GM21528 (cell line): ENCODE results near the gene EYS.
"Not testable (repeated sequence)": the region's sequence is repeated elsewhere in the genome, so short reads cannot be mapped to it uniquely, and the experiment has no call there.

Experiments
- ATAC-seq: cut with Tn5 transposase; IDR thresholded peaks from one replicate; pipeline ENCODE4 v1.9.1; 2021; ENCODE audit warnings: mild to moderate bottlenecking, moderate library complexity; ENCODE audit not compliant: unreplicated experiment, low FRiP score

The EYS gene

GRCh38 chr6:64527899-64528298 lies 1179.1 kb downstream of the EYS start:
- ATAC-seq: no peak

GRCh38 chr6:64522859-64523258 lies 1184.2 kb downstream of the EYS start:
- no peak for ATAC-seq

- no peak for ATAC-seq
These were observed 1187.0 kb downstream of the EYS start for GRCh38 chr6:64520050-64520449.

- no peak for ATAC-seq
These were observed 1190.6 kb downstream of the EYS start for GRCh38 chr6:64516393-64516792.

GRCh38 chr6:64507661-64508060 lies 1199.4 kb downstream of the EYS start:
- ATAC-seq: no peak

- no peak for ATAC-seq
These were observed 1201.7 kb downstream of the EYS start for GRCh38 chr6:64505312-64505711.

- no peak for ATAC-seq
These were observed 1202.5 kb downstream of the EYS start for GRCh38 chr6:64504503-64504902.

- ATAC-seq: no peak
These were observed 1204.2 kb downstream of the EYS start for GRCh38 chr6:64502801-64503200.

- no peak for ATAC-seq
These were observed 1209.4 kb downstream of the EYS start for GRCh38 chr6:64497634-64498033.

GRCh38 chr6:64489763-64490162 lies 1217.3 kb downstream of the EYS start:
- no peak for ATAC-seq

GRCh38 chr6:64486578-64487351 lies 1220.3 kb downstream of the EYS start:
- ATAC-seq: no peak

- ATAC-seq: no peak
These were observed 1223.0 kb downstream of the EYS start for GRCh38 chr6:64483956-64484499.

GRCh38 chr6:64482631-64483030 lies 1224.4 kb downstream of the EYS start:
- no peak for ATAC-seq

GRCh38 chr6:64479134-64479533 lies 1227.9 kb downstream of the EYS start:
- no peak for ATAC-seq

- ATAC-seq: no peak
These were observed 1229.6 kb downstream of the EYS start for GRCh38 chr6:64477391-64477790.

GRCh38 chr6:64476935-64477334 lies 1230.1 kb downstream of the EYS start:
- no peak for ATAC-seq

GRCh38 chr6:64469405-64469804 lies 1237.6 kb downstream of the EYS start:
- ATAC-seq: not testable (repeated sequence)

- no peak for ATAC-seq
These were observed 1239.4 kb downstream of the EYS start for GRCh38 chr6:64467656-64468055.

GRCh38 chr6:64459411-64459944 lies 1247.5 kb downstream of the EYS start:
- ATAC-seq: no peak

- ATAC-seq: not testable (repeated sequence)
These were observed 1258.9 kb downstream of the EYS start for GRCh38 chr6:64448101-64448500.

GRCh38 chr6:64445038-64445437 lies 1262.0 kb downstream of the EYS start:
- no peak for ATAC-seq

- ATAC-seq: no peak
These were observed 1267.8 kb downstream of the EYS start for GRCh38 chr6:64439274-64439673.
